H1 (cell line): ENCODE measurements around the gene KLHL18. TPM values are rescaled to one million over a fixed set of nuclear protein-coding genes. Genes with fewer than 3 reads are reported as not detected.

ENCODE experiments used
- CTCF ChIA-PET: fragments of 300-600 bp; sonication (Branson Sonifier 250); formaldehyde crosslinking; loops from one replicate; lab custom pipeline; 2021; ENCODE audit not compliant: partially characterized antibody; lab: Charles Lee
- POLR2A ChIA-PET: fragments of 300-600 bp; sonication (Branson Sonifier 250); formaldehyde crosslinking; loops from one replicate; lab custom pipeline; 2021; ENCODE audit warnings: inconsistent platforms; ENCODE audit not compliant: partially characterized antibody; lab: Charles Lee
- DNase-seq, 2 experiments: peaks; one replicate each; pipeline versions ENCODE4 v3.0.0 to v3.0.0-alpha.2; 2010 to 2022; ENCODE audit warnings: low spot score in 2 of 2, low read depth in 1 of 2, mixed read lengths in 1 of 2
- FAIRE-seq: peaks from 2 replicates; lab custom pipeline; 2011; peaks lifted over from hg19 to GRCh38; lab: Jason Lieb, UNC
- H2AFZ ChIP-seq: 2 replicates; pipeline ENCODE4 v1.8.1; 2012; ENCODE audit warnings: low read length, inconsistent platforms
- H2AK5ac ChIP-seq: 2 replicates; pipeline ENCODE4 v1.6.1; 2013; ENCODE audit warnings: low read depth, low read length
- H2BK120ac ChIP-seq: replicated peaks from 2 replicates; pipeline ENCODE3; 2013; ENCODE audit warnings: low read depth, low read length, inconsistent platforms
- H2BK12ac ChIP-seq: 2 replicates; pipeline ENCODE4 v1.6.1; 2013; ENCODE audit warnings: low read depth, low read length
- H2BK15ac ChIP-seq: 2 replicates; pipeline ENCODE4 v1.6.1; 2013; ENCODE audit warnings: low read length
- H2BK20ac ChIP-seq: 2 replicates; pipeline ENCODE4 v1.6.1; 2013; ENCODE audit warnings: low read length
- H2BK5ac ChIP-seq: 2 replicates; pipeline ENCODE4 v1.6.1; 2013; ENCODE audit warnings: low read depth, low read length
- H3K14ac ChIP-seq: 2 replicates; pipeline ENCODE4 v1.6.1; 2013; ENCODE audit warnings: inconsistent platforms; ENCODE audit not compliant: insufficient read length
- H3K18ac ChIP-seq: 2 replicates; pipeline ENCODE4 v1.6.1; 2013; ENCODE audit warnings: low read length; ENCODE audit errors: extremely low read depth
- H3K23ac ChIP-seq: 2 replicates; pipeline ENCODE4 v1.6.1; 2013; ENCODE audit warnings: inconsistent platforms; ENCODE audit not compliant: insufficient read length
- H3K23me2 ChIP-seq: 2 replicates; pipeline ENCODE4 v1.6.1; 2013; ENCODE audit warnings: low read depth, low read length
- H3K27ac ChIP-seq: 2 replicates; pipeline ENCODE4 v1.6.1; 2011; ENCODE audit warnings: low read depth, low read length, inconsistent platforms
- H3K27me3 ChIP-seq, 4 experiments: replicated peaks in 1 of 4; 1 replicate in 1 of 4; 2 replicates in 3 of 4; pipeline versions ENCODE4 v1.6.1 to v1.8.1; 2011 to 2013; ENCODE audit warnings: low read length in 3 of 4, mild to moderate bottlenecking in 3 of 4, inconsistent platforms in 2 of 4, mixed read lengths in 2 of 4, moderate library complexity in 1 of 4; ENCODE audit not compliant: control insufficient read depth in 3 of 4, insufficient read depth in 3 of 4; ENCODE audit errors: extremely low read depth in 1 of 4
- H3K36me3 ChIP-seq, 4 experiments: 2 replicates each; pipeline versions ENCODE4 v1.6.1 to v1.8.1; 2011 to 2013; ENCODE audit warnings: mild to moderate bottlenecking in 4 of 4, low read length in 3 of 4, moderate library complexity in 2 of 4, control low read depth in 1 of 4, inconsistent platforms in 1 of 4; ENCODE audit not compliant: insufficient read depth in 4 of 4, control insufficient read depth in 2 of 4
- H3K4ac ChIP-seq: replicated peaks from 2 replicates; pipeline ENCODE3; 2013; ENCODE audit warnings: low read length, low read depth, mixed read lengths, inconsistent platforms; ENCODE audit not compliant: insufficient read length
- H3K4me1 ChIP-seq, 4 experiments: replicated peaks in 1 of 4; 1 replicate in 1 of 4; 2 replicates in 3 of 4; pipeline versions ENCODE4 v1.6.1 to v1.8.1; 2011 to 2013; ENCODE audit warnings: low read length in 3 of 4, inconsistent platforms in 2 of 4, mixed read lengths in 1 of 4; ENCODE audit not compliant: insufficient read depth in 4 of 4, control insufficient read depth in 3 of 4
- H3K4me2 ChIP-seq, 2 experiments: 2 replicates each; pipeline versions ENCODE4 v1.6.1 to v1.8.1; 2011 to 2013; ENCODE audit warnings: low read depth in 2 of 2, low read length in 2 of 2, control low read depth in 1 of 2, inconsistent platforms in 1 of 2, mild to moderate bottlenecking in 1 of 2; ENCODE audit not compliant: insufficient read depth in 1 of 2
- H3K4me3 ChIP-seq, 4 experiments: fragments of 200-600, 300-600 bp in 1 of 4; sonication (generic), shearing (Covaris generic), sonication (Bioruptor Twin) in 1 of 4; 2 replicates each; pipeline versions ENCODE4 v1.5.1 to v1.8.1; 2011 to 2016; ENCODE audit warnings: low read length in 4 of 4, low read depth in 3 of 4, control low read depth in 2 of 4, inconsistent platforms in 2 of 4, mild to moderate bottlenecking in 2 of 4, mixed read lengths in 1 of 4, moderate library complexity in 1 of 4; ENCODE audit not compliant: insufficient read depth in 2 of 4; ENCODE audit errors: extremely low read depth in 1 of 4
- H3K56ac ChIP-seq: replicated peaks from 2 replicates; pipeline ENCODE3; 2013; ENCODE audit warnings: low read depth, mild to moderate bottlenecking, mixed read lengths, low read length, inconsistent platforms; ENCODE audit not compliant: insufficient read length
- H3K79me1 ChIP-seq: 2 replicates; pipeline ENCODE4 v1.6.1; 2013; ENCODE audit warnings: low read depth, low read length, control low read depth
- H3K79me2 ChIP-seq, 2 experiments: 2 replicates each; pipeline versions ENCODE4 v1.6.1 to v1.8.1; 2012 to 2013; ENCODE audit warnings: low read length in 2 of 2, mild to moderate bottlenecking in 2 of 2, inconsistent platforms in 1 of 2; ENCODE audit not compliant: insufficient read depth in 2 of 2, control insufficient read depth in 1 of 2
- H3K9ac ChIP-seq, 4 experiments: replicated peaks in 1 of 4; 1 replicate in 1 of 4; 2 replicates in 3 of 4; pipeline versions ENCODE4 v1.6.1 to v1.8.1; 2011 to 2013; ENCODE audit warnings: low read depth in 3 of 4, low read length in 3 of 4, control low read depth in 2 of 4, mild to moderate bottlenecking in 2 of 4, moderate library complexity in 2 of 4, inconsistent platforms in 1 of 4; ENCODE audit errors: extremely low read depth in 1 of 4
- H3K9me3 ChIP-seq, 2 experiments: 2 replicates each; pipeline versions ENCODE4 v1.6.1 to v1.8.1; 2012 to 2013; ENCODE audit warnings: mild to moderate bottlenecking in 2 of 2, moderate library complexity in 2 of 2, control low read depth in 1 of 2, inconsistent platforms in 1 of 2, low read depth in 1 of 2, low read length in 1 of 2, mixed read lengths in 1 of 2; ENCODE audit not compliant: insufficient read depth in 2 of 2
- H4K20me1 ChIP-seq, 2 experiments: replicated peaks in 1 of 2; 2 replicates each; pipeline versions ENCODE3 to v1.8.1; 2011 to 2013; ENCODE audit warnings: inconsistent platforms in 2 of 2, low read length in 2 of 2, mild to moderate bottlenecking in 1 of 2; ENCODE audit not compliant: insufficient read depth in 2 of 2, control insufficient read depth in 1 of 2
- H4K5ac ChIP-seq: 2 replicates; pipeline ENCODE4 v1.6.1; 2013; ENCODE audit warnings: low read length, low read depth, mixed read lengths, inconsistent platforms; ENCODE audit not compliant: insufficient read length
- H4K8ac ChIP-seq: 2 replicates; pipeline ENCODE4 v1.8.0; 2013; ENCODE audit warnings: mild to moderate bottlenecking, moderate library complexity, low read length, inconsistent platforms; ENCODE audit not compliant: insufficient read depth; ENCODE audit errors: extremely low read depth
- H4K91ac ChIP-seq: replicated peaks from 2 replicates; pipeline ENCODE3; 2013; ENCODE audit warnings: low read length, mixed read lengths, inconsistent platforms; ENCODE audit not compliant: insufficient read length
- BCL11A ChIP-seq, 2 experiments: IDR thresholded peaks; one replicate each; pipeline ENCODE4 v1.6.1; 2011; ENCODE audit warnings: low read depth in 2 of 2, low read length in 2 of 2, mild to moderate bottlenecking in 2 of 2
- BRCA1 ChIP-seq: IDR thresholded peaks from 2 replicates; pipeline ENCODE4 v1.6.1; 2012; ENCODE audit warnings: low read depth, low read length, improper control_type of control experiment
- CBX8 ChIP-seq: fragments of 300-800, 300-1000 bp; sonication (generic); IDR thresholded peaks from 2 replicates; pipeline ENCODE4 v1.7.1; 2016; ENCODE audit warnings: low read depth, low read length, borderline replicate concordance
- GTF2F1 ChIP-seq: IDR thresholded peaks from 2 replicates; pipeline ENCODE4 v1.6.1; 2012; ENCODE audit warnings: low read depth, low read length, improper control_type of control experiment, borderline replicate concordance
- HDAC6 ChIP-seq: IDR thresholded peaks from one replicate; pipeline ENCODE4 v1.7.1; 2012; ENCODE audit warnings: low read depth, mild to moderate bottlenecking, inconsistent platforms, low read length, moderate library complexity
- JUN ChIP-seq: IDR thresholded peaks from 2 replicates; pipeline ENCODE4 v1.6.1; 2011; ENCODE audit warnings: low read depth, mild to moderate bottlenecking, improper control_type of control experiment, low read length
- PHF8 ChIP-seq: fragments of 200-600 bp; sonication (generic); conservative IDR thresholded peaks from 2 replicates; pipeline ENCODE4 v1.7.1; 2012; ENCODE audit warnings: low read depth, mild to moderate bottlenecking, inconsistent platforms, low read length, moderate library complexity
- RNF2 ChIP-seq: fragments of 200-900, 300-1000 bp; sonication (generic); IDR thresholded peaks from 2 replicates; pipeline ENCODE4 v1.7.1; 2016; ENCODE audit warnings: borderline replicate concordance, low read depth, mild to moderate bottlenecking, antibody characterized with exemption, low read length; ENCODE audit not compliant: poor library complexity, severe bottlenecking; ENCODE audit errors: missing control alignments
- SP1 ChIP-seq: IDR thresholded peaks from 2 replicates; pipeline ENCODE4 v1.6.1; 2011; ENCODE audit warnings: low read depth, low read length
- TAF7 ChIP-seq: optimal IDR thresholded peaks from 2 replicates; pipeline ENCODE3; 2011; ENCODE audit warnings: low read depth, mild to moderate bottlenecking, inconsistent platforms, low read length, moderate library complexity, borderline replicate concordance
- TEAD4 ChIP-seq: IDR thresholded peaks from 2 replicates; pipeline ENCODE4 v1.6.1; 2012; ENCODE audit warnings: low read depth, low read length, inconsistent platforms, mixed read lengths
- YY1 ChIP-seq: IDR thresholded peaks from 2 replicates; pipeline ENCODE4 v1.6.1; 2011; ENCODE audit warnings: low read depth, mild to moderate bottlenecking, low read length
- ZNF274 ChIP-seq: IDR thresholded peaks from 2 replicates; pipeline ENCODE4 v1.7.0; 2012; ENCODE audit warnings: low read length, borderline replicate concordance; ENCODE audit errors: extremely low read depth
- WGBS, 2 experiments: shearing (Covaris generic) in 1 of 2; methylation state at CpG; one replicate each; pipeline versions ENCODE4 v1.1.6 to v1.1.7; 2013 to 2015; ENCODE audit warnings: low lambda C conversion rate in 2 of 2, mixed read lengths in 2 of 2, inconsistent platforms in 1 of 2, low coverage in 1 of 2, missing lambda C conversion rate in 1 of 2; ENCODE audit not compliant: insufficient replicate concordance in 2 of 2, insufficient coverage in 1 of 2, insufficient read length in 1 of 2; ENCODE audit errors: extremely low coverage in 1 of 2, missing lambda C conversion rate in 1 of 2; 5-methylcytosine and 5-hydroxymethylcytosine counted together
- polyA plus RNA-seq, 7 experiments: library from polyadenylated mRNA; depleted of rRNA in 3 of 7; stranded (reverse) in 5 of 7; unstranded in 2 of 7; fragments of >200 nt in 5 of 7; fragments of 200-250 nt in 2 of 7; gene quantifications; 1 replicate in 5 of 7; 2 replicates in 1 of 7; 4 replicates in 1 of 7; pipeline versions ENCODE4 v1.2.1 to v1.2.3, GENCODE V29; 2011 to 2013; ENCODE audit warnings: missing spikeins in 2 of 7, mixed read lengths in 2 of 7
- total RNA-seq: library from RNA; stranded (reverse); fragmentation: NEBNext Ultra II Directional; extraction: Animal tissue kit (Norgen Biotek cat#: 25700); gene quantifications from 2 replicates; pipeline ENCODE4 v1.2.1, GENCODE V29; 2021
- TF ChIP-seq, protein P1 (sequence below): IDR thresholded peaks from 2 replicates; pipeline ENCODE4 v1.6.1; 2011; ENCODE audit warnings: low read depth, mild to moderate bottlenecking, low read length; ENCODE audit not compliant: insufficient read depth

The KLHL18 gene
- total and polyA plus RNA-seq, 2 of the 8 experiments (the other 6 are each of a cell fraction or from before 2014, with no cell fraction given), result 19.9 to 31.7 TPM

DNA sequence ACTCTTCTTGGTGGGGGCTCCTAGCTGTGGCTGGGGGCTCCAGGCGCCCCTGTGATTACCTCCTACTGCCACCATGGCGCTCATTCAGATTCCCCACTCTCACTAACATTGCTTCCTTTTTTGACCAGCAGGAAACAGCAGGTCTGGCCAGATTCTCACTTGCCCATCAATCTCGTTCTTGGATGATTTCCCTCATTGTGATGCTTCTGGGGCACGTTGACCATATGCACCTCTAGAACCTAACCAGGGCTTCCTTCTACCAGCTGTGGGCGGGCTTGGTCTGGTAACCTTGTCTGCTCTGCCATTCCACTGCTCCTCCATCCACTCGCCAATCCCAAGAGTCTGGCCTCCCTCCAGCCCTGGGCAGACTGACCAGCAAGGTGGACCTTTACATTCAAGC is 62.2 kb downstream of the KLHL18 start:
- Histone ChIP-seq H2BK120ac (no peak overlapping the region), H3K23ac (no peak overlapping the region), H3K56ac (no peak overlapping the region), H2AK5ac (no peak overlapping the region), H2BK12ac (no peak overlapping the region), H3K4ac (no peak overlapping the region), H3K27ac (no peak overlapping the region), H2BK15ac (no peak overlapping the region), H3K9ac (no peak overlapping the region), H3K4me3 (no peak overlapping the region), H3K4me2 (no peak overlapping the region), H3K79me1 (no peaks in the 10 kb centered on the region), H3K9me3 (no peaks in the 10 kb centered on the region), H3K27me3 (no peaks in the 10 kb centered on the region), H3K4me1 (no peaks in the 10 kb centered on the region; a peak in 2 of 7 replicates), H4K5ac (no peak overlapping the region), H3K36me3 (peaks cover 8 to 25% (median 18%) of the 10 kb centered on the region in 4 experiments; a peak in 7 of 8 replicates), H3K18ac (no peak overlapping the region), H3K79me2 (no peaks in the 10 kb centered on the region), H2BK5ac (no peak overlapping the region), H2AFZ (no peak overlapping the region), H4K91ac (no peak overlapping the region), H4K20me1 (peaks cover 1 to 2% of the 10 kb centered on the region in 2 experiments), H2BK20ac (no peak overlapping the region), H4K8ac (no peak overlapping the region), H3K14ac (no peak overlapping the region), H3K23me2 (no peaks in the 10 kb centered on the region)
- TF ChIP-seq HDAC6, result no peak
- no peak for TF ChIP-seq RNF2
- no peak for TF ChIP-seq PHF8
- no peak for TF ChIP-seq TAF7
- TF ChIP-seq BRCA1, result no peak
- TF ChIP-seq YY1, result no peak
- no peak for TF ChIP-seq TEAD4
- no peak for TF ChIP-seq BCL11A (IDR thresholded peaks at IDR 0.05; ENCODE audit: low read depth in 2 of 2, low read length in 2 of 2)
- no peak for TF ChIP-seq CBX8
- no peak for TF ChIP-seq ZNF274
- TF ChIP-seq JUN, result no peak
- TF ChIP-seq, protein P1, sequence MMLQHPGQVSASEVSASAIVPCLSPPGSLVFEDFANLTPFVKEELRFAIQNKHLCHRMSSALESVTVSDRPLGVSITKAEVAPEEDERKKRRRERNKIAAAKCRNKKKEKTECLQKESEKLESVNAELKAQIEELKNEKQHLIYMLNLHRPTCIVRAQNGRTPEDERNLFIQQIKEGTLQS, result no peak
- no peak for TF ChIP-seq GTF2F1
- TF ChIP-seq SP1, result no peak
- ChIA-PET POLR2A (interaction anchor here (0.8 to 0.9 kb wide), 2 partner anchors 11 to 25 kb away, joined by 3 read pairs; no protein-coding TSS in a partner anchor), CTCF (interaction anchor here (2.0 kb wide), 1 partner anchor 32 kb away, joined by 6 read pairs; no protein-coding TSS in a partner anchor)
- no peak for FAIRE-seq
- whole genome bisulfite sequencing, 2 experiments, result 98% methylated on average over 6 of the region's 6 CpGs; no CpG with 5 or more reads in 1 of the 2 experiments
- no peak for DNase-seq
